T47D (cell line): ENCODE measurements around the gene CERK.
A peak's percentile ranks its signal among the peaks of the same experiment; 100 is the strongest.

ENCODE experiments used
- DNase-seq, 2 experiments: peaks; one replicate each; pipeline versions ENCODE4 v3.0.0 to v3.0.0-alpha.2; 2011 to 2012; ENCODE audit warnings: low read depth in 1 of 2, low spot score in 1 of 2
- JUND ChIP-seq: IDR thresholded peaks from 2 replicates; pipeline ENCODE4 v1.6.1; 2012; ENCODE audit warnings: low read depth
- in situ Hi-C: cut with HindIII; loops from 2 replicates; pipeline ENCODE4 v1.10.0; 2016; ENCODE audit warnings: low sequenced_read_pairs, low pct_unique_long_range_greater_than_20kb

CERK gene

GRCh38 chr22:46694416-46695170, 43.5 kb downstream of the CERK start:
- no peak for TF ChIP-seq JUND
- in situ Hi-C loops, result no loop called here
- no peak for DNase-seq

GRCh38 chr22:46693634-46694415, 44.2 kb downstream of the CERK start:
- TF ChIP-seq JUND, result no peak
- DNase-seq, result peak in 1 of 2 experiments; percentile 18
- in situ Hi-C loops, result no loop called here

- no peak for TF ChIP-seq JUND
- in situ Hi-C loops, result no loop called here
- DNase-seq, result no peak
These were observed 46.5 kb downstream of the CERK start for GRCh38 chr22:46691571-46691970.

- DNase-seq, result no peak
- in situ Hi-C loops, result no loop called here
These were observed 47.9 kb downstream of the CERK start for GRCh38 chr22:46690146-46690545.

GRCh38 chr22:46688949-46689348, 49.1 kb downstream of the CERK start:
- no peak for TF ChIP-seq JUND
- no peak for DNase-seq
- in situ Hi-C loops, result no loop called here

More at GRCh38 chr22:46690146-46690545, 47.9 kb downstream of the CERK start:
- TF ChIP-seq JUND, result no peak

GRCh38 chr22:46687460-46687859, 50.6 kb downstream of the CERK start:
- in situ Hi-C loops, result no loop called here
- no peak for DNase-seq
- no peak for TF ChIP-seq JUND

- TF ChIP-seq JUND, result no peak
- in situ Hi-C loops, result no loop called here
- DNase-seq, result no peak
These were observed 51.0 kb downstream of the CERK start for GRCh38 chr22:46687048-46687444.

GRCh38 chr22:46686221-46687047, 51.6 kb downstream of the CERK start:
- no peak for DNase-seq
- TF ChIP-seq JUND, result no peak
- in situ Hi-C loops, result no loop called here

GRCh38 chr22:46684706-46685105, 53.3 kb downstream of the CERK start:
- no peak for TF ChIP-seq JUND
- DNase-seq, result no peak
- in situ Hi-C loops, result no loop called here

GRCh38 chr22:46682011-46682731, 55.9 kb downstream of the CERK start:
- no peak for TF ChIP-seq JUND
- DNase-seq, result no peak
- in situ Hi-C loops, result no loop called here

- in situ Hi-C loops, result no loop called here
- peak in 1 of 2 experiments; percentile 30 for DNase-seq
- TF ChIP-seq JUND, result no peak
These were observed 57.0 kb downstream of the CERK start for GRCh38 chr22:46681010-46681409.

GRCh38 chr22:46679706-46680269, 58.3 kb downstream of the CERK start:
- no peak for TF ChIP-seq JUND
- DNase-seq, result no peak
- in situ Hi-C loops, result no loop called here
